Calu3 (cell line): ENCODE data around the gene UQCR11. TPM values are rescaled to one million over a fixed set of nuclear protein-coding genes. Genes with fewer than 3 reads are reported as not detected.

Experiments
- BruUV-seq: library from RNA; stranded (reverse); fragments of 400-500 nt; replicated peaks from 2 replicates; lab custom pipeline; 2021; lab: Mats Ljungman, UMichigan
- CTCF ChIA-PET: fragments of 300-600 bp; sonication (Branson Sonifier 250); formaldehyde crosslinking; loops from one replicate; lab custom pipeline; 2022; ENCODE audit warnings: antibody characterized with exemption; lab: Charles Lee
- DNase-seq: peaks from one replicate; pipeline ENCODE4 v3.0.0; 2022
- H3K27ac Mint-ChIP-seq: one replicate; pipeline ENCODE4 v1.8.0; 2022; ENCODE audit warnings: mixed read lengths; ENCODE audit not compliant: unreplicated experiment
- H3K27me3 Mint-ChIP-seq: one replicate; pipeline ENCODE4 v1.8.0; 2022; ENCODE audit warnings: mixed read lengths; ENCODE audit not compliant: unreplicated experiment
- H3K36me3 Mint-ChIP-seq: one replicate; pipeline ENCODE4 v1.8.0; 2022; ENCODE audit warnings: mild to moderate bottlenecking, moderate library complexity, mixed read lengths; ENCODE audit not compliant: insufficient read depth, unreplicated experiment
- H3K4me1 Mint-ChIP-seq: one replicate; pipeline ENCODE4 v1.8.0; 2022; ENCODE audit warnings: mild to moderate bottlenecking, low read depth, mixed read lengths; ENCODE audit not compliant: unreplicated experiment
- H3K4me3 Mint-ChIP-seq: one replicate; pipeline ENCODE4 v1.8.0; 2022; ENCODE audit warnings: mild to moderate bottlenecking, low read depth, moderate library complexity, mixed read lengths; ENCODE audit not compliant: unreplicated experiment
- H3K9me3 Mint-ChIP-seq: one replicate; pipeline ENCODE4 v1.8.0; 2022; ENCODE audit warnings: low read depth, mixed read lengths; ENCODE audit not compliant: unreplicated experiment
- CTCF ChIP-seq: fragments of 200-600 bp; IDR thresholded peaks from one replicate; pipeline ENCODE4 v1.8.0; 2022; ENCODE audit warnings: antibody characterized with exemption; ENCODE audit not compliant: unreplicated experiment
- intact Hi-C: fragments of 100-400 bp; cut with micrococcal nuclease; formaldehyde crosslinking; loops from one replicate; pipeline ENCODE4 v1.10.0; 2022; ENCODE audit not compliant: unreplicated experiment
- total RNA-seq: library from RNA; stranded (reverse); gene quantifications from 2 replicates; pipeline ENCODE4 v1.2.3, GENCODE V29; 2022

The UQCR11 gene
- total RNA-seq, 1 experiment from 2014 or later: 148 TPM

GRCh38 chr19:1630811-1631210, 25.5 kb upstream of the UQCR11 start:
- Mint-ChIP-seq H3K9me3 (no peaks in the 10 kb centered on the region), H3K27me3 (no peaks in the 10 kb centered on the region), H3K4me1 (no peaks in the 10 kb centered on the region), H3K36me3 (peaks cover 22% of the 10 kb centered on the region), H3K4me3 (no peak overlapping the region), H3K27ac (no peak overlapping the region)
- TF ChIP-seq CTCF: no peak
- intact Hi-C loops: no loop called here
- CTCF ChIA-PET: no interaction called here
- DNase-seq: no peak
- BruUV-seq: no TSS peak

DNA sequence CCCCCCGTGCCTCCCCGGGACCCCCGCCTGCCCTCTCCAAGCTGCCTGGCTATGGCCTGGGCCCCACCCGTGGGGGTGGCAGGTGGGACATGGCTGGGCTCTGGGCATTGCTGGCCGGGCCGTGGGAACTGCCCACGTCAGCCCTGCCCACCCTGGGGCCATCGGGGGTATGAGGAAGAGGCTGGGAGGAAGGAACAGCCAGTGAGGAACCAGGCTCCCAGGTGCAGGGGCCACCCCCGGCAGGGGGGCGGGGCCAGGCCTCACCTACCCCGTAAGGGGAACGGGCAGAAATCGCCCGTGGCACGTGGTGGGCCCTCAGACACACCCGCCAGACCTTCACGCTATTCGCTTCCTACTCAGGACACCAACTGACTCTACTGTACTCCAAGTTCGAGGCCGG, 24.8 kb upstream of the UQCR11 start:
- Mint-ChIP-seq H3K9me3 (no peaks in the 10 kb centered on the region), H3K27ac (no peak overlapping the region), H3K36me3 (peaks cover 15% of the 10 kb centered on the region), H3K4me3 (no peak overlapping the region), H3K4me1 (no peaks in the 10 kb centered on the region), H3K27me3 (no peaks in the 10 kb centered on the region)
- DNase-seq: no peak
- no peak for TF ChIP-seq CTCF
- CTCF ChIA-PET: no interaction called here
- intact Hi-C loops: no loop called here
- no TSS peak for BruUV-seq

GRCh38 chr19:1629256-1629808, 24.1 kb upstream of the UQCR11 start:
- TF ChIP-seq CTCF: no peak
- H3K4me1 Mint-ChIP-seq: no peaks in the 10 kb centered on the region
- no peak overlapping the region for H3K4me3 Mint-ChIP-seq
- no peak overlapping the region for H3K27ac Mint-ChIP-seq
- intact Hi-C loops: no loop called here
- no TSS peak for BruUV-seq
- CTCF ChIA-PET: no interaction called here
- no peaks in the 10 kb centered on the region for H3K9me3 Mint-ChIP-seq
- no peaks in the 10 kb centered on the region for H3K27me3 Mint-ChIP-seq
- DNase-seq: no peak
- H3K36me3 Mint-ChIP-seq: peaks cover 14% of the 10 kb centered on the region

GRCh38 chr19:1627194-1627593, 21.9 kb upstream of the UQCR11 start:
- no peak for DNase-seq
- Mint-ChIP-seq H3K27ac (no peak overlapping the region), H3K4me1 (no peaks in the 10 kb centered on the region), H3K9me3 (no peaks in the 10 kb centered on the region), H3K36me3 (peaks cover 28% of the 10 kb centered on the region), H3K27me3 (no peaks in the 10 kb centered on the region), H3K4me3 (no peak overlapping the region)
- no TSS peak for BruUV-seq
- no peak for TF ChIP-seq CTCF
- CTCF ChIA-PET: no interaction called here
- intact Hi-C loops: no loop called here
